ENCODE measurements around the gene NDC1.

The NDC1 gene

GRCh38 chr1:53729456-53730223, 108.5 kb downstream of the NDC1 start:
- no peak for DNase-seq

DNA sequence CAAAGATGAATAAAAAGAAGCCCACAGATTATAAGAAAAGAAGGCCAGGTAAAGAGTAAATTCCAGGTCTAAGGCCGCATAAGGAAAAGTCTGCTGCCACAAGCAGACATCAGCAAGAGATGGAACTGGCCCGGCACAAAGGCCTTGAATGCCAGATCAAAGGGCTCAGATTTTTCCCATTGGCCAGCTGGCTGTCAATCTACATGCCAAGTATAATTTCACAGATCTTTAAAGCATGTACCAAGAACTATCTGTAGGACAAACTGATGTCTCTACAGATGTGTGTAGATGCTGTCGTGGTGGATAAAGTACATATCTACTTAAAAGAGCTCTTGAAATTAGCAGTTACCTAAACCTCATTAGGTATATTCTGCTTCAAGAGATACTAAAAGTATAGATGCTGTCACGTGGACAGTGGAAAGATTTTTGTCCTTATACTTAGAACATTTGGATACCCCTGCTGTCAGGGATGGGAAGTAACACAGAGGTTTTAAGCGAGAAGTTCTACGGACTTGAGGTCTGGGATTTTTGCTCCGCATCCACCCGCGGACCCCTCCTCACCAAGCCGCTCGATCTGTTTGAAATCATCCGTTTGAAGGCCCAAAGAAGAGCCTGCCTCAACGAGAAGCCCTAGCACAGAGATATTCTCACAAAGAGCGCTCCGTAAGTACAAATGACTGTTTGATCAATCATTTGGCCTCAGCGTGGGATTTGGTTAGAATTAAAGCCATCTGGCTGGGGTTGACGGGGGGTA, 109.2 kb downstream of the NDC1 start:
- DNase-seq = no peak

DNA sequence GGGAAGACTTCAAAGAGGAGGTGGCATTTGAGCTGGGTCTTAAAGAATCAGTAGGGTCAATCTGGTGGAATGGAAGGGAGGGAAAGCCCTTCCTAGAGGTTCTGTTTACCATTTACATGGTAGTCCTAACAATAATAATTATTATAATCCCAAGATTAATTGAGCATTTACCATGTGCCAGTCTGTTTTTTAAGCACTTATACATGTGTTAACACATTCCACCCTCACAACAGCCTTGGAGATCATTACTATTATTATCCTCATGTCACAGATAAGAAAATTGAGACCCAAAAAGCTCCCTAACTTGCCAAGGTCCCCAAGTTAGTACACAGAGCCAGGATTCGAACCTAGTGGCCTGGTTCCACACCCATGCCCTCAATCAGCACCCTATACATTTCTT, 109.9 kb downstream of the NDC1 start:
- DNase-seq = no peak

DNA sequence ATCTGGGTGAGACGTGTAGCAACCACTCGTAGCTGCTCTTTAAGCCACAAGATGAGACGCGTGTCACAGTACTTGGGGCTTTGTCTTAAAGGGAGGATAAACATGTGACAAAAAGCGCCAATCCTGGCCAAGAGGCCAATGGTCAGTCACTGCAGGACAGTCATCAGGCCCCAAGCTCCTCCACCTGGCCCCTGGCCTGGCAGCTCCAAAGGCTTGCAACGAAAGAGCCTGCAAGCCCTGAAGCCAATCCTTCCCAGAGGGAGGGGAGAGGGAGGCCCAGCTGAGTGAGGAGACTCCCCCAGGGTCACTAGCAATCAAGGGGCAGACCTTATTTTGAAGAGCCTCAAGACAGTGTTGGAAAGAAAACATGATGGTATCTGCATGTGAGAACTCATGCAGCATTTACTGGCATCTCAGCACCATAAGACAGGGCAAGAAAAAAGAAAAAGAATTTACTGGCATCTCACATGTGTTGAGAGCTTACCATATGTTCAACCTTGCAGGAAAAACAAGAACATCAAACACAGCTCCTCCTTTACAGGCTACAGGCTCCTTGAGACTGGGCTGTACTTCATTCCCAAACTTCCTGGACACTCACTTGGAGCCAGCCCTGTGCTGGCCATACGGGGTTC, 110.5 kb downstream of the NDC1 start:
- no peak for DNase-seq

DNA sequence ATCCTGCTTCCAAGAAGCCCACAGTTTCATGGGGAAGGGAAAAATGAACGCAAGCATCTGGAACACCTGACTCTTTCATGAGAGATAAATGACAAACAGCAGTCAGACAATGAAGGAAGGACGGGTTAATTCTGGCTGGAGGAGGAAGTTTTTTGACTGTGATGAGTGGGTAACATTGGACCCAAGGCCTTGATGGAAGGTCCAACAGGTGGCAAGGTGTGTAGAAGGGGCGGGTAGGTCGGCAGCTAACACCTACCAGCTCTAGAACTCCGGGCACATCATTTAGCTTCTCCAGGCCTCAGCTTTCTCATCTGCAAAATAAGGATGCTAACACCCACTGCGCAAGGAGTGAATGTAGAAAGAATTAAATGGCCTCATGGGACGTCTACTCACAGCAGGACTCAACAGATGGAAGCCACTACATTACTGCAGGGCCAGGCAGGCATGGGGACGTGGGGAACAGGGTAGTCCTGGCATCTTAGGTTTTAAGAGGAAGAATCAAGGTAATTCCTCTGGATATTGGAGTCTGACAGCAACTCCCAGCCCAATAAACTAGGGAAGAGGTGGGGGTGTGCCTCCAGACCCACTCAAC, 112.0 kb downstream of the NDC1 start:
- DNase-seq = no peak

DNA sequence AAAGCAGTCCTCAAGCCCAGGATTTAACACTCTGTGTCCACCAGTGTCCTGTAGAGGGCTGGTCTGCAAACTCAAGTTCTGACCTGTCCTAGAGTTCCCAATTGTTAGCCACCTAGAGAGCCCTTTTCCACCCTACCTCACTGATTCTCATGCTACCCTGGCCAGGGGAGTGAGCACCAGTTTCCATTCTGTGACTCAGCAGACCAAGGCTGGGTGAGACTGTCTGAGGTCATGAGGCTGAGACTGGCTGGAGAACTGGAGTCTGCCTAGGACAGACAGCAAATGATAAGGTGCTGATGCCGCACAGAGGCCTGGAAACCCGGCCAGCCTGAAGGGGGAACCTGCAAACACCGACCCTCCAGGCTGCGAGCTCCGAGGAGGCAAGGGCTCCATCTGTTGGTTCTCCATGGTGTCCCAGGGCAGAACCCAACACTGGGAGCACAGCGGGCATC, 112.8 kb downstream of the NDC1 start:
- DNase-seq = no peak

DNA sequence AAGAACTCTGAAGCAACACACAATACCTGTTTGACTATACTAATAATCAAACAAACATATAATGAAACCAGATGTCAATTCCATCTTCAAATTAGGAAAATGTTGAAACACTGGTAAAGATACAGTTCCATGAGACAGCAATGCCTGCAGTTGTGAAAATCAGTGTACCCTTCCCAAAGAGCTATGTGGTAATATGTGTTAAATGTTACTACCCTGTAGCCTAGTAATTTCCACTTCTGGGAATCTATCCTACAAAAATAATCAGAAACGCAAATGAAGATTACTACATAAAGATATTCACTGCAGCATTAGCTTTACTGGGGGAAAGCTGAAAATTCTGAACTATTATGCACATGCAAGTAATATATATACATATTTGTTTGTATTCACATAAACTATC, 116.1 kb downstream of the NDC1 start:
- no peak for DNase-seq

- no peak for DNase-seq
These were observed 117.0 kb downstream of the NDC1 start for GRCh38 chr1:53721088-53721487.

DNA sequence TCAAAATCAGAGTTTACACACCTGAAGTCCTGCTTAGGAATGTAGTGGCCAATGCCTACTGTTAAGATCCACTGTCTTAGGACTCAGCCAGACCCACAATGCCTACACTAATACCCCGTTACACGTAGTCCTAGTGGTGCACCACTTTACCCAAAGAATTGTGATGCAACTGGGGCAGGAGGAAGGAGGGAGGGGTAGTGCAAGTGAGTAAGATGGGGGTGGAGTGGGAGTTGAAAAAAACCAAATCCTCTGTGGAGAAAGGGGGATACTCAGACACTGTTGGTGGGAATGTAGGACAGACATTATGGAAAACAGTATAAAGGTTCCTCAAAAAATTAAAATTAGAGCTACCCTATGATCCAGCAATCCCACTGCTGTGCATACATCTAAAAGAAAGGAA, 118.6 kb downstream of the NDC1 start:
- no peak for DNase-seq

DNA sequence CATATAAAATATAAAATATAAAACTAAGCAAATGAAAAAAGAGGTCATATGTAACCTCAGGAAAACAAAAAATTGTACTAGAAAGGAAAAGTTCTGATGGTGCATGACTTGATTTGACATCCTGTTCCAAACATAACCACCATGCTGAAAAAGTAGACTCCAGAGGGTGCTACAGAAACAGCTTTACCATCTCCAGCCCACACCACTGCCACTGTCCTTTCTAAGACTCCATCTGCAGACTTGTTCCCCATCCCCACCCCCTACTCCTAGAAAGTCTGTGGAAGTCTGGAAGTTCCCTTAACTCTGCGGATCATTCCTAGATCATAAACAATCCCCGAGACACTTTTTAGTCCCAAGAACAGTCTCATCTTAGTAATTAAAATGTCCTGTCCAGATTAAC, 119.7 kb downstream of the NDC1 start:
- DNase-seq = no peak

GRCh38 chr1:53717025-53717804, 120.9 kb downstream of the NDC1 start:
- DNase-seq = no peak

GRCh38 chr1:53716150-53716549, 121.9 kb downstream of the NDC1 start:
- DNase-seq = no peak

- DNase-seq = no peak
These were observed 122.6 kb downstream of the NDC1 start for GRCh38 chr1:53715478-53715877.

Measured in activated effector memory CD4-positive, alpha-beta T cell treated with Interleukin-2 at 50 U/mL for 16 hours (primary cell).